ENCODE results near the gene KCNRG.

DNA sequence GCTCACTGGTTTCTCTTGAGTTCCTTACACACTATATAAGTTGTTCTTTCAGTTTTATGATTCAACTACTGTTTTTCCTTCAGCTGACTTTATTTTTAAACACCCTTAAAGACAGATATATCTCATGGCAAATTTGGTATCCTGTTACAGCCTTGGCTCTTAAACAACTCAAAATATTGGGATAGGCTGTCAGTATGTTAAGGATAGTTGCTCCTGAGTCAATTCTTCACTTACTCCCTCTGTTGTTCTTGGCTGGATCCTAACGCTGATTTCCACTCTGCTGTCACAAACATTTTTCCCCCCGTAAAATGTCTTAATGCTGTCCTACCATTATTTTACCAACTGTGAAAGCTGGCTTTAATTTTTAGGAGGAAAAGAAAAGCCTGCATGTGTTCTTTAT, 1.2 kb downstream of the KCNRG start:
- TF ChIP-seq POLR2A (IDR thresholded peaks at IDR 0.05; ENCODE audit: low read depth, low read length) = no peak
- TF ChIP-seq CTCF (conservative IDR thresholded peaks at IDR 0.05; ENCODE audit: low read depth, low read length) = no peak
- TF ChIP-seq USF2 (IDR thresholded peaks at IDR 0.05; ENCODE audit: low read depth, low read length) = no peak
- no peak for TF ChIP-seq RCOR1 (IDR thresholded peaks at IDR 0.05; ENCODE audit: insufficient replicate concordance, low read length)
- no peak for TF ChIP-seq MAFK (IDR thresholded peaks at IDR 0.05; ENCODE audit: low read depth, low read length)

All from IMR-90 (cell line).